HepG2 (cell line): ENCODE results near the gene HPCAL1. TPM values are rescaled to one million over a fixed set of nuclear protein-coding genes. Genes with fewer than 3 reads are reported as not detected.

Experiments
- CAMTA2 ChIP-seq: sonication (generic); formaldehyde crosslinking; IDR thresholded peaks from 2 replicates; pipeline ENCODE4 v1.4.0; 2020; ENCODE audit warnings: mild to moderate bottlenecking, missing genetic modification reagents, borderline replicate concordance
- FOXA1 ChIP-seq, 2 experiments: fragments of 450-650 bp in 1 of 2; sonication (generic) in 1 of 2; formaldehyde crosslinking in 1 of 2; IDR thresholded peaks; 2 replicates each; pipeline versions ENCODE4 v1.4.0 to v1.6.1; 2016 to 2020; ENCODE audit warnings: missing genetic modification reagents in 1 of 2
- HES4 ChIP-seq: sonication (generic); formaldehyde crosslinking; IDR thresholded peaks from 2 replicates; pipeline ENCODE4 v1.9.0; 2021; ENCODE audit warnings: mild to moderate bottlenecking, missing genetic modification reagents, borderline replicate concordance
- JUN ChIP-seq: sonication (generic); formaldehyde crosslinking; IDR thresholded peaks from 2 replicates; pipeline ENCODE4 v1.4.0; 2020; ENCODE audit warnings: mild to moderate bottlenecking, missing genetic modification reagents
- MIER3 ChIP-seq: IDR thresholded peaks from 2 replicates; pipeline ENCODE4 v1.6.1; 2016; ENCODE audit warnings: missing compliant biosample characterization, borderline replicate concordance
- NFKBIZ ChIP-seq: IDR thresholded peaks from 2 replicates; pipeline ENCODE4 v1.6.1; 2018; ENCODE audit warnings: missing genetic modification reagents, missing compliant biosample characterization
- REPIN1 ChIP-seq: sonication (generic); formaldehyde crosslinking; IDR thresholded peaks from 2 replicates; pipeline ENCODE4 v1.8.0; 2022; ENCODE audit warnings: missing genetic modification reagents, low read depth, mild to moderate bottlenecking, borderline replicate concordance
- SATB2 ChIP-seq: sonication (generic); formaldehyde crosslinking; IDR thresholded peaks from 2 replicates; pipeline ENCODE4 v1.5.0; 2020; ENCODE audit warnings: missing genetic modification reagents
- SMC3 ChIP-seq: IDR thresholded peaks from 2 replicates; pipeline ENCODE4 v1.6.1; 2011; ENCODE audit warnings: low read length, improper control_type of control experiment
- WIZ ChIP-seq: sonication (generic); formaldehyde crosslinking; IDR thresholded peaks from 2 replicates; pipeline ENCODE4 v1.5.1; 2020; ENCODE audit warnings: mild to moderate bottlenecking, missing genetic modification reagents
- ZNF30 ChIP-seq: sonication (generic); formaldehyde crosslinking; IDR thresholded peaks from 2 replicates; pipeline ENCODE4 v1.5.0; 2020; ENCODE audit warnings: mild to moderate bottlenecking, missing genetic modification reagents
- ZNF343 ChIP-seq: sonication (generic); formaldehyde crosslinking; IDR thresholded peaks from 2 replicates; pipeline ENCODE4 v1.4.0; 2020; ENCODE audit warnings: mild to moderate bottlenecking, missing genetic modification reagents
- ZNF546 ChIP-seq: sonication (generic); formaldehyde crosslinking; conservative IDR thresholded peaks from 2 replicates; pipeline ENCODE4 v1.8.1; 2023; ENCODE audit warnings: mild to moderate bottlenecking, missing genetic modification reagents
- ZNF652 ChIP-seq: IDR thresholded peaks from 2 replicates; pipeline ENCODE4 v1.6.1; 2016; ENCODE audit warnings: low read depth, borderline replicate concordance
- ZNF772 ChIP-seq: sonication (generic); formaldehyde crosslinking; IDR thresholded peaks from 2 replicates; pipeline ENCODE4 v1.5.0; 2020; ENCODE audit warnings: mild to moderate bottlenecking, missing genetic modification reagents
- polyA plus RNA-seq, 8 experiments: library from polyadenylated mRNA; depleted of rRNA in 3 of 8; stranded (reverse) in 7 of 8; unstranded in 1 of 8; fragments of >200 nt; fragmentation: Illumina TruSeq in 4 of 8; extraction: Trizol in 4 of 8; gene quantifications; 2 replicates each; pipeline versions ENCODE4 v1.2.1 to v1.2.3, GENCODE V29; 2011 to 2016; ENCODE audit warnings: low read depth in 4 of 8, missing spikeins in 1 of 8, mixed read lengths in 1 of 8; ENCODE audit not compliant: insufficient read depth in 1 of 8
- total RNA-seq, 5 experiments: library from RNA; depleted of rRNA; stranded (reverse); fragments of >200 nt; fragmentation: Illumina TruSeq; extraction: Trizol; gene quantifications; 2 replicates each; pipeline ENCODE4 v1.2.3, GENCODE V29; 2016; ENCODE audit warnings: low read depth in 1 of 5
- TF ChIP-seq, protein P1 (sequence below): sonication (generic); formaldehyde crosslinking; IDR thresholded peaks from 2 replicates; pipeline ENCODE4 v1.5.0; 2020; ENCODE audit warnings: missing genetic modification reagents
- TF ChIP-seq, protein P2 (sequence below): IDR thresholded peaks from 2 replicates; pipeline ENCODE4 v1.6.1; 2016; ENCODE audit warnings: low read depth
- TF ChIP-seq, protein P3 (sequence below), 2 experiments: sonication (generic) in 1 of 2; formaldehyde crosslinking in 1 of 2; IDR thresholded peaks; 2 replicates each; pipeline versions ENCODE4 v1.4.0 to v1.6.1; 2016 to 2020; ENCODE audit warnings: borderline replicate concordance in 1 of 2, low read depth in 1 of 2, mild to moderate bottlenecking in 1 of 2, missing genetic modification reagents in 1 of 2
- TF ChIP-seq, protein P4 (sequence below): sonication (generic); formaldehyde crosslinking; IDR thresholded peaks from 2 replicates; pipeline ENCODE4 v1.9.0; 2021; ENCODE audit warnings: missing genetic modification reagents, borderline replicate concordance

Gene HPCAL1
- total and polyA plus RNA-seq, 2 of the 13 experiments (the other 11 are each of a cell fraction or from before 2014, with no cell fraction given): 29.5 to 29.9 TPM

DNA sequence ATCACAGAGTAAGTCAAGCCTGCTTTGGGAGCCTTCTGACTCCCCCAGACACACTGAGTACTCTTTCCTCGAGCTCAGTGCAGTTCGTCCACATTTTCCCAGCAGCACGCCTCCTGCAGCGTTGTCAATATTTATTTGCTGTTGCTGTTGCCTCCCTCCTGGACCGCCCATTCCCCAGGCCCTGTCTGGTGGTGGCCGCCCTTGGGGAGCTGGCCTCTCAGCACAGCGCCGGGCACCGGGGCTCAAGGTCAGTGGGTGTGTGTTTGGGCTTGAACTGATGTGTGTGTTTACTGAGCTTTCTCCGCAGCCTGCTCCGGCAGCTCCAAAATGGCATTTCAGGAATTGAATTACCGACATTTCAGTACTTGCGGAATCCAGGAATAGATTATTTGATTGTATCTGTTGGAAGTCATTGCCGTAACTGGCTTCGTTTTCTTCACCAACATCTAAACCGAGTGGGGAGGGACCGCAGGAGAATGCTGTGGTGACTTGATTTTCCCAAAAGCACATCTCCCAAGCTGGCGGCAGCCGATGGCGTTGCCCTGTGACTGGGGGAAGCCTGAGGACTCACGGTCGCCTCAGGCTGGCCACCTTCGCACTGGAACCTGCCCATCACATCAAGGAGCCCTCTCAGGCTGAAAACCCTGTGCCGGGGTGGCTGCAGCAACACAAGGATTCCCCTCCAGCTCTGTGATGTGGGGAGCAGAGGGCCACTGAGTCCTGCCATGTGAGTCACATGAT, 66.0 kb downstream of the HPCAL1 start (continued):
- no peak for TF ChIP-seq SMC3
- no peak for TF ChIP-seq ZNF30 (CRISPR knock-in tag)
- no peak for TF ChIP-seq WIZ (CRISPR knock-in tag)
- peak; percentile 89 for TF ChIP-seq REPIN1 (CRISPR knock-in tag)
- TF ChIP-seq HES4: no peak
- peak; percentile 69; the same call in 1 of the 2 replicates for TF ChIP-seq JUN (CRISPR knock-in tag)
- peak; percentile 95 for TF ChIP-seq ZNF772 (CRISPR knock-in tag)
- peak; percentile 99 for TF ChIP-seq MIER3 (CRISPR knock-in tag)
- TF ChIP-seq ZNF343 (CRISPR knock-in tag): peak; percentile 62; the same call in 1 of the 2 replicates
- TF ChIP-seq, protein P1, sequence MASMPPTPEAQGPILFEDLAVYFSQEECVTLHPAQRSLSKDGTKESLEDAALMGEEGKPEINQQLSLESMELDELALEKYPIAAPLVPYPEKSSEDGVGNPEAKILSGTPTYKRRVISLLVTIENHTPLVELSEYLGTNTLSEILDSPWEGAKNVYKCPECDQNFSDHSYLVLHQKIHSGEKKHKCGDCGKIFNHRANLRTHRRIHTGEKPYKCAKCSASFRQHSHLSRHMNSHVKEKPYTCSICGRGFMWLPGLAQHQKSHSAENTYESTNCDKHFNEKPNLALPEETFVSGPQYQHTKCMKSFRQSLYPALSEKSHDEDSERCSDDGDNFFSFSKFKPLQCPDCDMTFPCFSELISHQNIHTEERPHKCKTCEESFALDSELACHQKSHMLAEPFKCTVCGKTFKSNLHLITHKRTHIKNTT (CRISPR knock-in tag): no peak
- TF ChIP-seq, protein P2, sequence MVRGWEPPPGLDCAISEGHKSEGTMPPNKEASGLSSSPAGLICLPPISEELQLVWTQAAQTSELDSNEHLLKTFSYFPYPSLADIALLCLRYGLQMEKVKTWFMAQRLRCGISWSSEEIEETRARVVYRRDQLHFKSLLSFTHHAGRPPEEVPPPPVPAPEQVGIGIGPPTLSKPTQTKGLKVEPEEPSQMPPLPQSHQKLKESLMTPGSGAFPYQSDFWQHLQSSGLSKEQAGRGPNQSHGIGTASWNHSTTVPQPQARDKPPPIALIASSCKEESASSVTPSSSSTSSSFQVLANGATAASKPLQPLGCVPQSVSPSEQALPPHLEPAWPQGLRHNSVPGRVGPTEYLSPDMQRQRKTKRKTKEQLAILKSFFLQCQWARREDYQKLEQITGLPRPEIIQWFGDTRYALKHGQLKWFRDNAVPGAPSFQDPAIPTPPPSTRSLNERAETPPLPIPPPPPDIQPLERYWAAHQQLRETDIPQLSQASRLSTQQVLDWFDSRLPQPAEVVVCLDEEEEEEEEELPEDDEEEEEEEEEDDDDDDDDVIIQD (CRISPR knock-in tag): peak; percentile 87; the same call in 1 of the 2 replicates
- TF ChIP-seq SATB2 (CRISPR knock-in tag): no peak
- peak; percentile 58; the same call in 1 of the 2 replicates for TF ChIP-seq ZNF652
- peak; percentile 32; the same call in 1 of the 2 replicates for TF ChIP-seq FOXA1 (IDR thresholded peaks at IDR 0.05)
- TF ChIP-seq FOXA1 (CRISPR knock-in tag; IDR thresholded peaks at IDR 0.05): peak; percentile 97
- no peak for TF ChIP-seq CAMTA2 (CRISPR knock-in tag)
- peak; percentile 92 for TF ChIP-seq NFKBIZ (CRISPR knock-in tag)
- TF ChIP-seq, protein P3, sequence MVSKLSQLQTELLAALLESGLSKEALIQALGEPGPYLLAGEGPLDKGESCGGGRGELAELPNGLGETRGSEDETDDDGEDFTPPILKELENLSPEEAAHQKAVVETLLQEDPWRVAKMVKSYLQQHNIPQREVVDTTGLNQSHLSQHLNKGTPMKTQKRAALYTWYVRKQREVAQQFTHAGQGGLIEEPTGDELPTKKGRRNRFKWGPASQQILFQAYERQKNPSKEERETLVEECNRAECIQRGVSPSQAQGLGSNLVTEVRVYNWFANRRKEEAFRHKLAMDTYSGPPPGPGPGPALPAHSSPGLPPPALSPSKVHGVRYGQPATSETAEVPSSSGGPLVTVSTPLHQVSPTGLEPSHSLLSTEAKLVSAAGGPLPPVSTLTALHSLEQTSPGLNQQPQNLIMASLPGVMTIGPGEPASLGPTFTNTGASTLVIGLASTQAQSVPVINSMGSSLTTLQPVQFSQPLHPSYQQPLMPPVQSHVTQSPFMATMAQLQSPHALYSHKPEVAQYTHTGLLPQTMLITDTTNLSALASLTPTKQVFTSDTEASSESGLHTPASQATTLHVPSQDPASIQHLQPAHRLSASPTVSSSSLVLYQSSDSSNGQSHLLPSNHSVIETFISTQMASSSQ (IDR thresholded peaks at IDR 0.05; ENCODE audit: low read depth): peak; percentile 48; the same call in 1 of the 2 replicates
- TF ChIP-seq, protein P3 (CRISPR knock-in tag; IDR thresholded peaks at IDR 0.05; ENCODE audit: borderline replicate concordance): peak; percentile 71; the same call in 1 of the 2 replicates
- TF ChIP-seq ZNF546: no peak
- TF ChIP-seq, protein P4, sequence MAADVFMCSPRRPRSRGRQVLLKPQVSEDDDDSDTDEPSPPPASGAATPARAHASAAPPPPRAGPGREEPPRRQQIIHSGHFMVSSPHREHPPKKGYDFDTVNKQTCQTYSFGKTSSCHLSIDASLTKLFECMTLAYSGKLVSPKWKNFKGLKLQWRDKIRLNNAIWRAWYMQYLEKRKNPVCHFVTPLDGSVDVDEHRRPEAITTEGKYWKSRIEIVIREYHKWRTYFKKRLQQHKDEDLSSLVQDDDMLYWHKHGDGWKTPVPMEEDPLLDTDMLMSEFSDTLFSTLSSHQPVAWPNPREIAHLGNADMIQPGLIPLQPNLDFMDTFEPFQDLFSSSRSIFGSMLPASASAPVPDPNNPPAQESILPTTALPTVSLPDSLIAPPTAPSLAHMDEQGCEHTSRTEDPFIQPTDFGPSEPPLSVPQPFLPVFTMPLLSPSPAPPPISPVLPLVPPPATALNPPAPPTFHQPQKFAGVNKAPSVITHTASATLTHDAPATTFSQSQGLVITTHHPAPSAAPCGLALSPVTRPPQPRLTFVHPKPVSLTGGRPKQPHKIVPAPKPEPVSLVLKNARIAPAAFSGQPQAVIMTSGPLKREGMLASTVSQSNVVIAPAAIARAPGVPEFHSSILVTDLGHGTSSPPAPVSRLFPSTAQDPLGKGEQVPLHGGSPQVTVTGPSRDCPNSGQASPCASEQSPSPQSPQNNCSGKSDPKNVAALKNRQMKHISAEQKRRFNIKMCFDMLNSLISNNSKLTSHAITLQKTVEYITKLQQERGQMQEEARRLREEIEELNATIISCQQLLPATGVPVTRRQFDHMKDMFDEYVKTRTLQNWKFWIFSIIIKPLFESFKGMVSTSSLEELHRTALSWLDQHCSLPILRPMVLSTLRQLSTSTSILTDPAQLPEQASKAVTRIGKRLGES (CRISPR knock-in tag): 0 out of 2 replicates have a peak, but pooled peaks have one; percentile 19
